OCI-LY1 (cell line): Measurements from ENCODE around the gene ZMAT2.

Experiments used
- H2AFZ ChIP-seq: fragments of 200-600 bp; sonication (generic), shearing (Covaris generic); 2 replicates; pipeline ENCODE4 v1.6.0; 2014; ENCODE audit warnings: antibody characterized with exemption, mild to moderate bottlenecking, low read length
- H3F3A ChIP-seq: fragments of 200-600 bp; sonication (generic), shearing (Covaris generic); 2 replicates; pipeline ENCODE4 v1.6.0; 2014; ENCODE audit warnings: mild to moderate bottlenecking, antibody characterized with exemption, low read length, moderate library complexity; ENCODE audit not compliant: insufficient read depth
- H3K27ac ChIP-seq: fragments of 200-600 bp; sonication (generic); 2 replicates; pipeline ENCODE4 v1.5.1; 2014; ENCODE audit warnings: low read length, mixed run types, mild to moderate bottlenecking, low read depth; ENCODE audit not compliant: poor library complexity, severe bottlenecking
- H3K27me3 ChIP-seq: fragments of 200-600 bp; sonication (generic); 2 replicates; pipeline ENCODE4 v1.6.0; 2014; ENCODE audit warnings: antibody characterized with exemption, mild to moderate bottlenecking, low read length, moderate library complexity; ENCODE audit not compliant: insufficient read depth
- H3K36me3 ChIP-seq: fragments of 200-600 bp; sonication (generic); 2 replicates; pipeline ENCODE4 v1.6.1; 2014; ENCODE audit warnings: mild to moderate bottlenecking, antibody characterized with exemption, low read length, moderate library complexity, mixed read lengths; ENCODE audit not compliant: insufficient read depth
- H3K4me1 ChIP-seq: fragments of 200-600 bp; sonication (generic); 2 replicates; pipeline ENCODE4 v1.5.1; 2014; ENCODE audit warnings: mild to moderate bottlenecking, low read length, moderate library complexity; ENCODE audit not compliant: insufficient read depth, severe bottlenecking
- H3K4me2 ChIP-seq: fragments of 200-600 bp; sonication (generic), shearing (Covaris generic); 2 replicates; pipeline ENCODE4 v1.6.1; 2014; ENCODE audit warnings: low read length
- H3K4me3 ChIP-seq: fragments of 200-600 bp; sonication (generic); 2 replicates; pipeline ENCODE4 v1.5.1; 2014; ENCODE audit warnings: low read length, low read depth, mild to moderate bottlenecking, mixed read lengths; ENCODE audit not compliant: poor library complexity, severe bottlenecking
- H3K79me2 ChIP-seq: fragments of 200-600 bp; shearing (Covaris generic); 2 replicates; pipeline ENCODE4 v1.6.1; 2016; ENCODE audit warnings: mixed run types, low read length, mixed read lengths; ENCODE audit not compliant: insufficient read depth
- H3K9ac ChIP-seq: fragments of 200-600 bp; sonication (generic), shearing (Covaris generic); 2 replicates; pipeline ENCODE4 v1.6.1; 2014; ENCODE audit warnings: mild to moderate bottlenecking, low read length, mixed read lengths
- H3K9me2 ChIP-seq: fragments of 200-600 bp; sonication (generic), shearing (Covaris generic); 2 replicates; pipeline ENCODE4 v1.6.1; 2014; ENCODE audit warnings: low read depth, mild to moderate bottlenecking, low read length, mixed read lengths
- H3K9me3 ChIP-seq: fragments of 200-600 bp; shearing (Covaris generic); 2 replicates; pipeline ENCODE4 v1.6.1; 2014; ENCODE audit warnings: low read length, mixed read lengths
- H4K20me1 ChIP-seq: fragments of 200-600 bp; sonication (generic), shearing (Covaris generic); 2 replicates; pipeline ENCODE4 v1.6.0; 2016; ENCODE audit warnings: mild to moderate bottlenecking, low read length; ENCODE audit not compliant: insufficient read depth
- EZH2 ChIP-seq: fragments of 200-600 bp; sonication (generic), shearing (Covaris generic); IDR thresholded peaks from 2 replicates; pipeline ENCODE4 v1.8.0; 2017; ENCODE audit warnings: borderline replicate concordance, mixed run types, mild to moderate bottlenecking, antibody characterized with exemption, low read length, moderate library complexity, mixed read lengths
- TF ChIP-seq, protein P1 (sequence below): fragments of 200-600 bp; sonication (generic), shearing (Covaris generic); IDR thresholded peaks from 2 replicates; pipeline ENCODE4 v1.5.1; 2017; ENCODE audit warnings: mild to moderate bottlenecking, antibody characterized with exemption, low read length, moderate library complexity, mixed read lengths

Gene ZMAT2

DNA sequence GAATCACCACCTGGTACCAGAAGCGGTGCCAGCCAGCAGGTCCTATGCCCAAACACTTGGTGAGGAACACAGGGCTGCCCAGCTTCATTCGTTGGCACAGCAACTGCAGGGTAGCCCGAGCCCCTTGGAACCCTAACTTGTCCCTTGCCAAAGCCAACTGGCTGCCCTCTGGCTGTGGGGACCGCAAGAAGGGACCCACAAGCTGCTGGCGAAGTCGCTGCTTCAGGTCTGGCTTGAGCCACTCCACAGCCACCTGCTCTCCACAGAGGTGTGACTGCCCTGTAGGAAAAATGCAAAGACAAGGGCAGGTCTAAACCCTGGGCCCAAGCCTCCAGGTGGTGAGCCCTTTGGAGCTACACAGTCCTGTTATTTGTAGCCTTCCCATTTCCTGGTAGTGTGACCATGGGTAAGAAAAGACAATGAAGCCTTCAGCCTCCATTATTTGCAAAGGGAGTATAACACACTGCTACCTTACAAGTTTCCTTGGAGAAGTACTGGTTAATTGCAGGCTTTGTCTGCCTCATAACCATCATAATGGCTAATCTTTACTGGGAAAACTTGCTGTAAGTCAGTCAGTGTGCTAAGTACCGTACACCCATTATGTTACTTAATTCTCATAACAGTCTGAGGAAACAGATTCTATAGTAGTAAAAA lies 28.6 kb upstream of the ZMAT2 start:
- no peaks in the 10 kb centered on the region for H3F3A ChIP-seq
- TF ChIP-seq EZH2, result no peak
- TF ChIP-seq, protein P1, sequence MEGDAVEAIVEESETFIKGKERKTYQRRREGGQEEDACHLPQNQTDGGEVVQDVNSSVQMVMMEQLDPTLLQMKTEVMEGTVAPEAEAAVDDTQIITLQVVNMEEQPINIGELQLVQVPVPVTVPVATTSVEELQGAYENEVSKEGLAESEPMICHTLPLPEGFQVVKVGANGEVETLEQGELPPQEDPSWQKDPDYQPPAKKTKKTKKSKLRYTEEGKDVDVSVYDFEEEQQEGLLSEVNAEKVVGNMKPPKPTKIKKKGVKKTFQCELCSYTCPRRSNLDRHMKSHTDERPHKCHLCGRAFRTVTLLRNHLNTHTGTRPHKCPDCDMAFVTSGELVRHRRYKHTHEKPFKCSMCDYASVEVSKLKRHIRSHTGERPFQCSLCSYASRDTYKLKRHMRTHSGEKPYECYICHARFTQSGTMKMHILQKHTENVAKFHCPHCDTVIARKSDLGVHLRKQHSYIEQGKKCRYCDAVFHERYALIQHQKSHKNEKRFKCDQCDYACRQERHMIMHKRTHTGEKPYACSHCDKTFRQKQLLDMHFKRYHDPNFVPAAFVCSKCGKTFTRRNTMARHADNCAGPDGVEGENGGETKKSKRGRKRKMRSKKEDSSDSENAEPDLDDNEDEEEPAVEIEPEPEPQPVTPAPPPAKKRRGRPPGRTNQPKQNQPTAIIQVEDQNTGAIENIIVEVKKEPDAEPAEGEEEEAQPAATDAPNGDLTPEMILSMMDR, result no peak
- no peak overlapping the region for H3K9ac ChIP-seq
- no peaks in the 10 kb centered on the region for H3K79me2 ChIP-seq
- H3K27ac ChIP-seq, result no peak overlapping the region
- peaks cover under 1% of the 10 kb centered on the region for H3K4me1 ChIP-seq
- H4K20me1 ChIP-seq, result no peaks in the 10 kb centered on the region
- no peaks in the 10 kb centered on the region for H3K27me3 ChIP-seq
- no peak overlapping the region for H3K4me2 ChIP-seq
- no peaks in the 10 kb centered on the region for H3K9me2 ChIP-seq
- no peak overlapping the region for H3K4me3 ChIP-seq
- no peaks in the 10 kb centered on the region for H3K9me3 ChIP-seq
- H2AFZ ChIP-seq, result no peak overlapping the region
- H3K36me3 ChIP-seq, result peaks cover 95% of the 10 kb centered on the region

- Histone ChIP-seq H4K20me1 (no peaks in the 10 kb centered on the region), H2AFZ (no peak overlapping the region), H3K9me2 (no peaks in the 10 kb centered on the region), H3K4me2 (no peak overlapping the region), H3K4me1 (no peaks in the 10 kb centered on the region), H3K9ac (no peak overlapping the region), H3K4me3 (no peak overlapping the region), H3K36me3 (peaks cover 97% of the 10 kb centered on the region), H3K27me3 (no peaks in the 10 kb centered on the region), H3K27ac (no peak overlapping the region), H3F3A (no peaks in the 10 kb centered on the region), H3K9me3 (no peaks in the 10 kb centered on the region), H3K79me2 (no peaks in the 10 kb centered on the region)
- no peak for TF ChIP-seq EZH2
- TF ChIP-seq, protein P1, result no peak
Observed at GRCh38 chr5:140672455-140673186, 27.6 kb upstream of the ZMAT2 start.

DNA sequence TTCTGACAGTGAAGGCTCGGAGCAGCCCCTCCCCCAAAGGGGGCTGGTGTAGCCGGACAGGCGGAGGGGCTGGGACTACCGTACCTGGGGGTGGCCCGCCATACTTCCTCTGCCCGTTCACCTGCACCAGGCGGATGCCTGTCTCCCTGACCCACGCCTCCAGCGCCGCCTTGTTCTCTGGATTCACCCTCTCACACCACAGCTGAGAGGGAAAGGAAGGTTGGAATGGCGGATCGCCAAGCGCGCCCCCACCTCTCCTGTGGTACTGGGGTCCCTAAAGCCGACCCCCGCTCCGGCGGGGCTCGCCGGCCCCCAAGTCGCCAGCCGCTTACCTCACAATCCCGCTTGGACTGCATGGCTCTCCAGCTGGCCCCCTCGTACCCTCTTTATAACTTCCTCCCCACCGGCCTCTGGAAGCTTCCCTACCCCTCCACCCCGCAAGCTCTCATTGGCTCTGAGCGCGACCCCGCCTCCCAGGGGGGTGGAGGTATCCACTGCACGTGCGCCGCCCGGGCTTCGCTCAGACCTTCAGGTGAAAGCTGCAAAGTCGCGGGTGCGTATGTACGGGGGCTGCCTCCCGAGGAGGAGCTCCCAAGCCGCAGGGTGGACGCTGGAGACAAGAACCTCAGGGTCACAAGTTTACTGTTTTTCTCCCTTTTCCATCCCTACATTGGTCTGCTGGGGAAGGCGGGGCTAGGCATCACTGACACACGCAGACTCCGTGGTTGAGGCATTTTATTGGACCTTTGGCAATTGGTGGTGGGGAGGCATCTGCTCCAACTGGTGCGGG lies 26.9 kb upstream of the ZMAT2 start, which contains the start of gene DND1:
Gene DND1 (minus strand): TSS at position 390 of the 790 bp plus-strand sequence. CDS start 34 bp downstream, at position 356.
- no peaks in the 10 kb centered on the region for H3K27me3 ChIP-seq
- no peaks in the 10 kb centered on the region for H3K9me3 ChIP-seq
- no peaks in the 10 kb centered on the region for H3K4me1 ChIP-seq
- H3K79me2 ChIP-seq, result no peaks in the 10 kb centered on the region
- no peaks in the 10 kb centered on the region for H4K20me1 ChIP-seq
- peaks cover 92% of the 10 kb centered on the region for H3K36me3 ChIP-seq
- H3K9me2 ChIP-seq, result no peaks in the 10 kb centered on the region
- no peak within 1 kb of the TSS for H2AFZ ChIP-seq
- no peak within 1 kb of the TSS for H3K4me3 ChIP-seq
- H3K27ac ChIP-seq, result no peak within 1 kb of the TSS
- TF ChIP-seq EZH2, result no peak
- TF ChIP-seq, protein P1, result no peak
- H3K4me2 ChIP-seq, result no peak within 1 kb of the TSS
- no peak within 1 kb of the TSS for H3K9ac ChIP-seq
- no peaks in the 10 kb centered on the region for H3F3A ChIP-seq
